ENCODE data around the gene FAR2.

Gene FAR2

DNA sequence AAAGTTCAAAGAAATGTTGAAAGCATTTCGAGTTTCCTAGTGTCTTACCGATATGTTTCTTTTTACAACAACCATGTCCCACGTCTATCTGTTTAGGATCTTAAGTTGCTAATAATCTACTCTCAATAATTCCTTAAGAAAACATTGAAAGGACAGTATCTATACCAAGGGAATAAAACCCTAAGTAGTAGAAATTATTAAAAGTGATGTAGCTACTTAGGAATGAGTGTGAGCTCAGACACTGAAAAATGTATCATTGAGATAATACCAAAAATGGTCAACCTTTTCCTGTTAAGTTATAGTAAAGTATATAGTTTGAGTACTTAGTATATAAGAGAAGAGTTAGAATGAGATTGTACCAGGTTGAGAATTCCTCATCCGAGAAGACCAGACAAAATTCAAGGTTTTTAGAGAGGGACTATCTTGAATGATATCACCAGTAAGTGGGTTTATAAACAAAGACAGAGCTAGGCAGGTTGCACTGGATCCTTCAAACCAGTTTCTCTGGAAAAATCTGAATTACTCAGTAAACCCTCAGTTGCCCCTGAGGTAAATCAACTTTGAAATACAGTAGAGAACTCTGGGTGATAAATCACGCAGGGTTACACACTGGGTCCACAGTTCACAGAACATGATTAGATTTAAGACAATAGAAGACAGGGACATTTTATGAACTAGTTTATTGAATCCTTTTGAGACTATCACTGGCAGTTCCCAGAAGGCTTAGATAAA lies 135.1 kb downstream of the FAR2 start:
- peak; percentile 16 for DNase-seq
- Histone ChIP-seq H3K4me3 (ENCODE audit: insufficient read depth in 1 of 2, low read depth in 1 of 2, low read length in 2 of 2) (no peak overlapping the region), H3K4me2 (ENCODE audit: low read length, poor library complexity, severe bottlenecking) (no peak overlapping the region), H2AK5ac (ENCODE audit: low read length, severe bottlenecking) (no peak overlapping the region), H2BK15ac (ENCODE audit: low read depth, poor library complexity, severe bottlenecking) (no peak overlapping the region), H2BK5ac (ENCODE audit: low read depth, low read length, poor library complexity, severe bottlenecking) (no peak overlapping the region), H3K14ac (ENCODE audit: low read length in 2 of 2) (no peak overlapping the region), H4K8ac (ENCODE audit: low read length) (no peak overlapping the region), H3K36me3 (ENCODE audit: control insufficient read depth in 1 of 2, insufficient read depth in 2 of 2, low read depth in 1 of 2, low read length in 2 of 2) (no peaks in the 10 kb centered on the region), H2BK120ac (ENCODE audit: low read depth, low read length) (no peak overlapping the region), H3K79me1 (replicated peaks; ENCODE audit: low read length, poor library complexity, severe bottlenecking) (no peaks in the 10 kb centered on the region), H3K9ac (ENCODE audit: low read length) (no peak overlapping the region), H4K91ac (ENCODE audit: low read length) (no peak overlapping the region), H3K4me1 (ENCODE audit: control insufficient read depth, insufficient read depth, low read depth, low read length) (no peaks in the 10 kb centered on the region), H2AFZ (ENCODE audit: low read depth, low read length) (no peak overlapping the region), H3K4ac (ENCODE audit: low read depth in 1 of 2, low read length in 2 of 2) (no peak overlapping the region), H3K23ac (ENCODE audit: low read length in 2 of 2) (no peak overlapping the region), H3K27ac (ENCODE audit: low read length, poor library complexity, severe bottlenecking) (peak overlapping the region; percentile 81), H3K9me3 (ENCODE audit: control insufficient read depth, low read length) (no peaks in the 10 kb centered on the region), H3K18ac (ENCODE audit: low read depth in 1 of 2, low read length in 2 of 2) (no peak overlapping the region), H2BK12ac (ENCODE audit: low read length in 2 of 2) (no peak overlapping the region), H3K27me3 (ENCODE audit: control insufficient read depth in 1 of 2, insufficient read depth in 1 of 2, low read length in 2 of 2) (no peaks in the 10 kb centered on the region)
- WGBS: 70% methylated on average over 1 of the region's 5 CpGs

- Histone ChIP-seq H2AK5ac (ENCODE audit: low read length, severe bottlenecking) (no peak overlapping the region), H3K4me3 (ENCODE audit: insufficient read depth in 1 of 2, low read depth in 1 of 2, low read length in 2 of 2) (peak overlapping the region in 1 of 2 experiments; percentile 64), H4K91ac (ENCODE audit: low read length) (no peak overlapping the region), H3K23ac (ENCODE audit: low read length in 2 of 2) (no peak overlapping the region), H3K4me1 (ENCODE audit: control insufficient read depth, insufficient read depth, low read depth, low read length) (no peaks in the 10 kb centered on the region), H3K27ac (ENCODE audit: low read length, poor library complexity, severe bottlenecking) (peak overlapping the region; percentile 42), H2AFZ (ENCODE audit: low read depth, low read length) (no peak overlapping the region), H2BK5ac (ENCODE audit: low read depth, low read length, poor library complexity, severe bottlenecking) (no peak overlapping the region), H3K4ac (ENCODE audit: low read depth in 1 of 2, low read length in 2 of 2) (no peak overlapping the region), H3K36me3 (ENCODE audit: control insufficient read depth in 1 of 2, insufficient read depth in 2 of 2, low read depth in 1 of 2, low read length in 2 of 2) (no peaks in the 10 kb centered on the region), H3K9ac (ENCODE audit: low read length) (peak overlapping the region; percentile 61), H3K14ac (ENCODE audit: low read length in 2 of 2) (no peak overlapping the region), H2BK12ac (ENCODE audit: low read length in 2 of 2) (no peak overlapping the region), H3K18ac (ENCODE audit: low read depth in 1 of 2, low read length in 2 of 2) (no peak overlapping the region), H3K4me2 (ENCODE audit: low read length, poor library complexity, severe bottlenecking) (no peak overlapping the region), H3K79me1 (replicated peaks; ENCODE audit: low read length, poor library complexity, severe bottlenecking) (no peaks in the 10 kb centered on the region), H2BK15ac (ENCODE audit: low read depth, poor library complexity, severe bottlenecking) (no peak overlapping the region), H4K8ac (ENCODE audit: low read length) (no peak overlapping the region), H3K9me3 (ENCODE audit: control insufficient read depth, low read length) (no peaks in the 10 kb centered on the region), H3K27me3 (ENCODE audit: control insufficient read depth in 1 of 2, insufficient read depth in 1 of 2, low read length in 2 of 2) (no peaks in the 10 kb centered on the region), H2BK120ac (ENCODE audit: low read depth, low read length) (no peak overlapping the region)
- no peak for DNase-seq
- 90% methylated on average over 2 of the region's 3 CpGs for WGBS
Measured at GRCh38 chr12:29286081-29286790, 137.2 kb downstream of the FAR2 start.

- no peak overlapping the region for H4K91ac ChIP-seq (ENCODE audit: low read length)
- no peak overlapping the region for H2AFZ ChIP-seq (ENCODE audit: low read depth, low read length)
- H3K23ac ChIP-seq (ENCODE audit: low read length in 2 of 2): no peak overlapping the region
- no peaks in the 10 kb centered on the region for H3K4me1 ChIP-seq (ENCODE audit: control insufficient read depth, insufficient read depth, low read depth, low read length)
- no peak overlapping the region for H3K27ac ChIP-seq (ENCODE audit: low read length, poor library complexity, severe bottlenecking)
- no peak overlapping the region for H2BK5ac ChIP-seq (ENCODE audit: low read depth, low read length, poor library complexity, severe bottlenecking)
- H2BK12ac ChIP-seq (ENCODE audit: low read length in 2 of 2): no peak overlapping the region
- no peaks in the 10 kb centered on the region for H3K79me1 ChIP-seq (replicated peaks; ENCODE audit: low read length, poor library complexity, severe bottlenecking)
- H3K4me2 ChIP-seq (ENCODE audit: low read length, poor library complexity, severe bottlenecking): no peak overlapping the region
- no peak overlapping the region for H3K14ac ChIP-seq (ENCODE audit: low read length in 2 of 2)
- H2AK5ac ChIP-seq (ENCODE audit: low read length, severe bottlenecking): no peak overlapping the region
- H3K4me3 ChIP-seq (ENCODE audit: insufficient read depth in 1 of 2, low read depth in 1 of 2, low read length in 2 of 2): no peak overlapping the region
- H3K36me3 ChIP-seq (ENCODE audit: control insufficient read depth in 1 of 2, insufficient read depth in 2 of 2, low read depth in 1 of 2, low read length in 2 of 2): no peaks in the 10 kb centered on the region
- no peaks in the 10 kb centered on the region for H3K9me3 ChIP-seq (ENCODE audit: control insufficient read depth, low read length)
- H3K27me3 ChIP-seq (ENCODE audit: control insufficient read depth in 1 of 2, insufficient read depth in 1 of 2, low read length in 2 of 2): no peaks in the 10 kb centered on the region
- no peak overlapping the region for H2BK120ac ChIP-seq (ENCODE audit: low read depth, low read length)
- no peak for DNase-seq
- H3K18ac ChIP-seq (ENCODE audit: low read depth in 1 of 2, low read length in 2 of 2): no peak overlapping the region
- WGBS: 70% methylated on average over 1 of the region's 1 CpG
- no peak overlapping the region for H4K8ac ChIP-seq (ENCODE audit: low read length)
- no peak overlapping the region for H3K4ac ChIP-seq (ENCODE audit: low read depth in 1 of 2, low read length in 2 of 2)
- no peak overlapping the region for H3K9ac ChIP-seq (ENCODE audit: low read length)
- H2BK15ac ChIP-seq (ENCODE audit: low read depth, poor library complexity, severe bottlenecking): no peak overlapping the region
Measured at GRCh38 chr12:29287622-29288021, 138.5 kb downstream of the FAR2 start.

GRCh38 chr12:29288031-29288430 lies 139.0 kb downstream of the FAR2 start:
- Histone ChIP-seq H4K91ac (ENCODE audit: low read length) (no peak overlapping the region), H2AFZ (ENCODE audit: low read depth, low read length) (no peak overlapping the region)

More at GRCh38 chr12:29288031-29288430, 139.0 kb downstream of the FAR2 start:
- Histone ChIP-seq H4K8ac (ENCODE audit: low read length) (no peak overlapping the region), H2AK5ac (ENCODE audit: low read length, severe bottlenecking) (no peak overlapping the region), H3K14ac (ENCODE audit: low read length in 2 of 2) (no peak overlapping the region), H2BK120ac (ENCODE audit: low read depth, low read length) (no peak overlapping the region), H3K4me1 (ENCODE audit: control insufficient read depth, insufficient read depth, low read depth, low read length) (no peaks in the 10 kb centered on the region), H3K18ac (ENCODE audit: low read depth in 1 of 2, low read length in 2 of 2) (no peak overlapping the region), H2BK12ac (ENCODE audit: low read length in 2 of 2) (no peak overlapping the region), H3K27me3 (ENCODE audit: control insufficient read depth in 1 of 2, insufficient read depth in 1 of 2, low read length in 2 of 2) (no peaks in the 10 kb centered on the region), H2BK15ac (ENCODE audit: low read depth, poor library complexity, severe bottlenecking) (no peak overlapping the region), H3K4me3 (ENCODE audit: insufficient read depth in 1 of 2, low read depth in 1 of 2, low read length in 2 of 2) (no peak overlapping the region), H3K27ac (ENCODE audit: low read length, poor library complexity, severe bottlenecking) (no peak overlapping the region), H2BK5ac (ENCODE audit: low read depth, low read length, poor library complexity, severe bottlenecking) (no peak overlapping the region), H3K9ac (ENCODE audit: low read length) (no peak overlapping the region), H3K79me1 (replicated peaks; ENCODE audit: low read length, poor library complexity, severe bottlenecking) (no peaks in the 10 kb centered on the region), H3K4ac (ENCODE audit: low read depth in 1 of 2, low read length in 2 of 2) (no peak overlapping the region), H3K36me3 (ENCODE audit: control insufficient read depth in 1 of 2, insufficient read depth in 2 of 2, low read depth in 1 of 2, low read length in 2 of 2) (no peaks in the 10 kb centered on the region), H3K9me3 (ENCODE audit: control insufficient read depth, low read length) (no peaks in the 10 kb centered on the region), H3K23ac (ENCODE audit: low read length in 2 of 2) (no peak overlapping the region), H3K4me2 (ENCODE audit: low read length, poor library complexity, severe bottlenecking) (no peak overlapping the region)
- no peak for DNase-seq

All from mesenchymal stem cell (in vitro differentiated cells and primary cell).